Endothelial cell of umbilical vein (primary cell): ENCODE results near the gene GLP1R. TPM values are rescaled to one million over a fixed set of nuclear protein-coding genes. Genes with fewer than 3 reads are reported as not detected.

Experiments
- BruUV-seq: library from RNA; stranded (reverse); fragments of 400-500 nt; replicated peaks from 2 replicates; lab custom pipeline; 2021; lab: Mats Ljungman, UMichigan
- CTCF ChIA-PET: fragments of 300-600, 350-600 bp; sonication (Branson Sonifier 250); formaldehyde crosslinking; loops from one replicate; lab custom pipeline; 2021; ENCODE audit warnings: antibody characterized with exemption, inconsistent platforms; lab: Charles Lee
- POLR2A ChIA-PET: fragments of 300-600, 350-600 bp; sonication (Branson Sonifier 250); formaldehyde crosslinking; loops from one replicate; lab custom pipeline; 2021; ENCODE audit warnings: antibody characterized with exemption, inconsistent platforms; lab: Charles Lee
- DNase-seq: peaks from one replicate; pipeline ENCODE4 v3.0.0-alpha.2; 2011; ENCODE audit warnings: low read depth, low spot score
- FAIRE-seq: peaks from 2 replicates; lab custom pipeline; 2011; peaks lifted over from hg19 to GRCh38; lab: Jason Lieb, UNC
- H2AFZ ChIP-seq: 2 replicates; pipeline ENCODE4 v1.6.0; 2012; ENCODE audit warnings: low read depth, low read length, control low read depth, inconsistent platforms
- H3K27ac ChIP-seq: 2 replicates; pipeline ENCODE4 v1.5.1; 2011; ENCODE audit warnings: low read depth, mild to moderate bottlenecking, control low read depth, low read length, moderate library complexity; ENCODE audit not compliant: insufficient read depth
- H3K27me3 ChIP-seq, 2 experiments: 2 replicates each; pipeline versions ENCODE4 v1.6.0 to v1.6.1; 2011; ENCODE audit warnings: low read length in 2 of 2, mixed read lengths in 1 of 2; ENCODE audit not compliant: control insufficient read depth in 2 of 2, insufficient read depth in 2 of 2
- H3K36me3 ChIP-seq, 2 experiments: 2 replicates in 1 of 2; 3 replicates in 1 of 2; pipeline ENCODE4 v1.5.1; 2011; ENCODE audit warnings: low read length in 2 of 2, mild to moderate bottlenecking in 1 of 2, moderate library complexity in 1 of 2; ENCODE audit not compliant: control insufficient read depth in 2 of 2, insufficient read depth in 2 of 2; ENCODE audit errors: extremely low read depth in 1 of 2
- H3K4me1 ChIP-seq: 3 replicates; pipeline ENCODE4 v1.5.1; 2011; ENCODE audit warnings: mild to moderate bottlenecking, low read length; ENCODE audit not compliant: control insufficient read depth, insufficient read depth; ENCODE audit errors: extremely low read depth
- H3K4me2 ChIP-seq: 2 replicates; pipeline ENCODE4 v1.6.1; 2011; ENCODE audit warnings: low read length, control low read depth, mixed read lengths; ENCODE audit not compliant: insufficient read depth
- H3K4me3 ChIP-seq, 3 experiments: fragments of 200-600 bp in 1 of 3; sonication (generic), shearing (Covaris generic) in 1 of 3; replicated peaks in 1 of 3; 2 replicates each; pipeline ENCODE4 v1.5.1; 2011 to 2016; ENCODE audit warnings: control low read depth in 3 of 3, low read length in 3 of 3, mild to moderate bottlenecking in 2 of 3, inconsistent platforms in 1 of 3, low read depth in 1 of 3, moderate library complexity in 1 of 3; ENCODE audit not compliant: insufficient read depth in 1 of 3
- H3K79me2 ChIP-seq: 2 replicates; pipeline ENCODE4 v1.6.0; 2012; ENCODE audit warnings: low read length, inconsistent platforms; ENCODE audit not compliant: control insufficient read depth, insufficient read depth
- H3K9ac ChIP-seq: replicated peaks from 2 replicates; pipeline ENCODE3; 2011; ENCODE audit warnings: low read length, control low read depth; ENCODE audit not compliant: insufficient read depth; ENCODE audit errors: extremely low read depth
- H3K9me1 ChIP-seq: replicated peaks from 3 replicates; pipeline ENCODE4 v1.6.0; 2011; ENCODE audit warnings: mild to moderate bottlenecking, low read length; ENCODE audit not compliant: control insufficient read depth, insufficient read depth; ENCODE audit errors: extremely low read depth
- H3K9me3 ChIP-seq: replicated peaks from 2 replicates; pipeline ENCODE4 v1.5.1; 2012; ENCODE audit warnings: low read length, inconsistent platforms; ENCODE audit not compliant: control insufficient read depth, insufficient read depth
- H4K20me1 ChIP-seq: replicated peaks from 2 replicates; pipeline ENCODE3; 2011; ENCODE audit warnings: mild to moderate bottlenecking, low read length; ENCODE audit not compliant: control insufficient read depth, insufficient read depth; ENCODE audit errors: extremely low read depth
- CTCF ChIP-seq, 2 donors: IDR thresholded peaks; 1 replicate in 1 of 2; 2 replicates in 1 of 2; pipeline ENCODE4 v1.5.1; 2011; ENCODE audit warnings: low read length in 2 of 2, mild to moderate bottlenecking in 2 of 2, moderate library complexity in 2 of 2, control low read depth in 1 of 2, inconsistent platforms in 1 of 2, low read depth in 1 of 2; ENCODE audit not compliant: insufficient read depth in 1 of 2; ENCODE audit errors: extremely low read depth in 1 of 2
- EZH2 ChIP-seq: IDR thresholded peaks from 2 replicates; pipeline ENCODE4 v1.6.1; 2012; ENCODE audit warnings: borderline replicate concordance, low read depth, mild to moderate bottlenecking, moderate library complexity, low read length, inconsistent platforms; ENCODE audit not compliant: severe bottlenecking
- FOS ChIP-seq: IDR thresholded peaks from 2 replicates; pipeline ENCODE4 v1.6.1; 2011; ENCODE audit warnings: mild to moderate bottlenecking, low read length, moderate library complexity, borderline replicate concordance; ENCODE audit not compliant: insufficient read depth
- GATA2 ChIP-seq: IDR thresholded peaks from 2 replicates; pipeline ENCODE4 v1.7.0; 2011; ENCODE audit warnings: low read depth, mild to moderate bottlenecking, moderate library complexity, mixed read lengths, low read length; ENCODE audit not compliant: insufficient read length, insufficient read depth
- JUN ChIP-seq: IDR thresholded peaks from 2 replicates; pipeline ENCODE4 v1.6.1; 2011; ENCODE audit warnings: borderline replicate concordance, low read depth; ENCODE audit not compliant: insufficient read length, insufficient read depth
- MAX ChIP-seq: IDR thresholded peaks from 2 replicates; pipeline ENCODE4 v1.6.1; 2011; ENCODE audit not compliant: insufficient read depth, insufficient read length
- MYC ChIP-seq: IDR thresholded peaks from one replicate; pipeline ENCODE4 v1.6.1; 2011; ENCODE audit warnings: mild to moderate bottlenecking, low read depth, low read length
- POLR2A ChIP-seq: IDR thresholded peaks from 2 replicates; pipeline ENCODE4 v1.6.1; 2012; ENCODE audit warnings: low read depth, mild to moderate bottlenecking, control low read depth, low read length
- POLR2AphosphoS5 ChIP-seq: IDR thresholded peaks from 2 replicates; pipeline ENCODE4 v1.6.1; 2012; ENCODE audit warnings: low read depth, mild to moderate bottlenecking, control low read depth, low read length, moderate library complexity; ENCODE audit not compliant: insufficient read depth
- dilution Hi-C: fragments of 300-500 bp; cut with MboI; formaldehyde crosslinking; loops from one replicate; pipeline ENCODE4 v1.15.0; 2019; ENCODE audit warnings: low sequenced_read_pairs; ENCODE audit not compliant: extremely low pct_ligation_motif_present
- intact Hi-C: fragments of 100-400 bp; cut with micrococcal nuclease; formaldehyde crosslinking; loops from one replicate; pipeline ENCODE4 v1.10.0; 2022
- polyA plus RNA-seq, 4 experiments: library from polyadenylated mRNA; depleted of rRNA in 3 of 4; stranded (reverse) in 3 of 4; unstranded in 1 of 4; fragments of >200 nt; gene quantifications; 2 replicates each; pipeline versions ENCODE4 v1.2.1 to v1.2.3, GENCODE V29; 2011 to 2012; ENCODE audit warnings: missing spikeins in 1 of 4
- total RNA-seq: library from RNA; stranded (reverse); gene quantifications from 2 replicates; pipeline ENCODE4 v1.2.3, GENCODE V29; 2021

GLP1R gene
- total and polyA plus RNA-seq, 2 donors (not counting 3 experiments of a cell fraction or from before 2014, with no cell fraction given): not detected

- H3K36me3 ChIP-seq: no peaks in the 10 kb centered on the region
- DNase-seq (peak; percentile 29), FAIRE-seq (peak; percentile 66)
- H3K9me1 ChIP-seq: no peaks in the 10 kb centered on the region
- H2AFZ ChIP-seq: no peak overlapping the region
- no peak overlapping the region for H3K9ac ChIP-seq
- no peak overlapping the region for H3K4me3 ChIP-seq
- dilution Hi-C loops: no loop called here
- no peaks in the 10 kb centered on the region for H3K9me3 ChIP-seq
- no peaks in the 10 kb centered on the region for H4K20me1 ChIP-seq
- no peaks in the 10 kb centered on the region for H3K4me1 ChIP-seq
- CTCF ChIA-PET: interaction anchor here (0.9 to 1.5 kb wide), 5 partner anchors 9 to 49 kb away, joined by 3 to 5 read pairs (median 3); partner anchors contain the start of gene SAYSD1
- POLR2A ChIA-PET: no interaction called here
- H3K4me2 ChIP-seq: no peak overlapping the region
- H3K79me2 ChIP-seq: no peaks in the 10 kb centered on the region
- no peak for TF ChIP-seq CTCF (IDR thresholded peaks at IDR 0.05; ENCODE audit: extremely low read depth in 1 of 2, insufficient read depth in 1 of 2, low read depth in 1 of 2, low read length in 2 of 2)
- no peak for TF ChIP-seq JUN
- no peak for TF ChIP-seq MAX
- no peak for TF ChIP-seq EZH2
- TF ChIP-seq POLR2AphosphoS5: no peak
- no peak for TF ChIP-seq GATA2
- TF ChIP-seq FOS: no peak
- no peak for TF ChIP-seq MYC
- no peak for TF ChIP-seq POLR2A
- no peaks in the 10 kb centered on the region for H3K27me3 ChIP-seq
- H3K27ac ChIP-seq: no peak overlapping the region
- BruUV-seq: no TSS peak
- intact Hi-C loops: no loop called here
These were observed 88.7 kb downstream of the GLP1R start for GRCh38 chr6:39137245-39137644.

Other genes with a start within 250 kb of the GLP1R start
- gene SAYSD1, start 66.4 kb downstream of the GLP1R start, total RNA-seq: 7.1 and 9.0 TPM in 2 replicates
- gene SAYSD1, start 66.4 kb downstream of the GLP1R start, polyA plus RNA-seq: 8.5 and 9.7 TPM in 2 replicates
- gene KCNK5, start 180.7 kb downstream of the GLP1R start, total RNA-seq: not detected in 2 replicates
- gene KCNK5, start 180.7 kb downstream of the GLP1R start, polyA plus RNA-seq: not detected in 2 replicates